BE2C (cell line): Measurements from ENCODE around the gene PIP5KL1.

Experiments
- DNase-seq: peaks from one replicate; pipeline ENCODE4 v3.0.0-alpha.2; 2020
- H3K27me3 ChIP-seq: fragments of 250-450 bp; sonication (Bioruptor Pico); 2 replicates; pipeline ENCODE4 v1.5.1; 2020; ENCODE audit warnings: mild to moderate bottlenecking
- H3K36me3 ChIP-seq: fragments of 250-450 bp; sonication (Bioruptor Pico); 2 replicates; pipeline ENCODE4 v1.5.1; 2020; ENCODE audit warnings: mild to moderate bottlenecking
- H3K4me1 ChIP-seq: fragments of 250-450 bp; sonication (Bioruptor Pico); 2 replicates; pipeline ENCODE4 v1.5.1; 2020
- H3K4me3 ChIP-seq: 2 replicates; pipeline ENCODE4 v1.5.1; 2011; ENCODE audit warnings: low read depth, low read length
- H3K9me3 ChIP-seq: fragments of 250-450 bp; sonication (Bioruptor Pico); 2 replicates; pipeline ENCODE4 v1.5.1; 2020
- TF ChIP-seq, protein P1 (sequence below): IDR thresholded peaks from 2 replicates; pipeline ENCODE4 v1.5.1; 2012; ENCODE audit warnings: mild to moderate bottlenecking, low read depth, low read length

PIP5KL1 gene

DNA sequence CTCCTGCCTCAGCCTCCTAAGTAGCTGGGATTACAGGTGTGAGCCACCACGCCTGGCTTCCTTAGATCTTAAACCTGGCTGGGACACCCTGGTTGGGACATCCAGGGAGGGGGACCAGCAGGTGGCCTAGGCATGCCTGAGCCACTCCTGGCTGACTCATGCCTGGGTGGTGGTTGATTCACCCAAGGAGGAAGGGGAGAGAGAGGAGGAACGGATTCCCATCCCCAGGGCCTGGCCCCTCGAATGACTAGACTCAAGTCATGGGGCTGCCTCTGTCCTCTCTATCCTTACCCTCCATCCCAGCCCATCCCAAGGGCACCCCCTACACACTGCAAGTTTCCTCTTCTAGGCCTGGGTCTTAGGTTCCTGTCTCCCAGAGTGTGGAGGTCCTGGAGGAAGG is 37.5 kb upstream of the PIP5KL1 start:
- Histone ChIP-seq H3K4me3 (no peak overlapping the region), H3K9me3 (no peaks in the 10 kb centered on the region), H3K4me1 (peaks cover 78% of the 10 kb centered on the region), H3K36me3 (no peaks in the 10 kb centered on the region), H3K27me3 (no peaks in the 10 kb centered on the region)
- TF ChIP-seq, protein P1, sequence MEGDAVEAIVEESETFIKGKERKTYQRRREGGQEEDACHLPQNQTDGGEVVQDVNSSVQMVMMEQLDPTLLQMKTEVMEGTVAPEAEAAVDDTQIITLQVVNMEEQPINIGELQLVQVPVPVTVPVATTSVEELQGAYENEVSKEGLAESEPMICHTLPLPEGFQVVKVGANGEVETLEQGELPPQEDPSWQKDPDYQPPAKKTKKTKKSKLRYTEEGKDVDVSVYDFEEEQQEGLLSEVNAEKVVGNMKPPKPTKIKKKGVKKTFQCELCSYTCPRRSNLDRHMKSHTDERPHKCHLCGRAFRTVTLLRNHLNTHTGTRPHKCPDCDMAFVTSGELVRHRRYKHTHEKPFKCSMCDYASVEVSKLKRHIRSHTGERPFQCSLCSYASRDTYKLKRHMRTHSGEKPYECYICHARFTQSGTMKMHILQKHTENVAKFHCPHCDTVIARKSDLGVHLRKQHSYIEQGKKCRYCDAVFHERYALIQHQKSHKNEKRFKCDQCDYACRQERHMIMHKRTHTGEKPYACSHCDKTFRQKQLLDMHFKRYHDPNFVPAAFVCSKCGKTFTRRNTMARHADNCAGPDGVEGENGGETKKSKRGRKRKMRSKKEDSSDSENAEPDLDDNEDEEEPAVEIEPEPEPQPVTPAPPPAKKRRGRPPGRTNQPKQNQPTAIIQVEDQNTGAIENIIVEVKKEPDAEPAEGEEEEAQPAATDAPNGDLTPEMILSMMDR = no peak
- peak; percentile 14 for DNase-seq

DNA sequence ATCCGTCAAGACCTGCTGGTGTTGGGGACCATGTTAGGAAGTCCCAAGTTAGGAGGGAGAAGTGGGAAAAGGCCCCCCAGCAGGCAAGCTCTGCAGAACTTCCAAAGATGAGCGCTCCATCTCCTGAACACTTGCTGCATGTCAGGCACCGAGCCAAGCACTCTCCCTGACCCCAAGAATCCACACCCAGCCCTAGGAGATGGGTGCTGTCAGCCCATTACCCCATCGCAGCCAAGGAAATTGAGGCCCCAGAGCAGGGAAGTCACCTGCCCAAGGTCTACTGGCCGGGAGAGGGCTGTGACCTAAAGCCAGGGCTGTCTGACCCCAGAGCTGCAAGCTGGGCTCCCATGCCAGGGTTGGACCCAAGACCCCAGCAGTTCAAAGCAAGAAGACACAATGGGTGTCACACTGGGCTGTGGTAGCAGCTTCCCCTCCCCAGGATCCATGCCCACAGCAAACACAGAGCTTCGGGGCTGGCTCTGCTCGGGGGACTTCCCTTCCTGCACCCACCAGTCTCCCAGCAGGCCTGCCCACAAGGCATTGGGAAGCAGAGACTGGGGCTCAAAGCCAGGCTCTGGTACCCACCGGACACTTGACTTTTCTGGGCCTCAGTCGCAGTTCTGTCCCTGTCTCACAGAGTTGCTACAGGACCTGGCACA is 36.7 kb upstream of the PIP5KL1 start:
- Histone ChIP-seq H3K9me3 (no peaks in the 10 kb centered on the region), H3K4me1 (peaks cover 75% of the 10 kb centered on the region), H3K36me3 (no peaks in the 10 kb centered on the region), H3K4me3 (no peak overlapping the region), H3K27me3 (no peaks in the 10 kb centered on the region)
- TF ChIP-seq, protein P1 = no peak
- no peak for DNase-seq

DNA sequence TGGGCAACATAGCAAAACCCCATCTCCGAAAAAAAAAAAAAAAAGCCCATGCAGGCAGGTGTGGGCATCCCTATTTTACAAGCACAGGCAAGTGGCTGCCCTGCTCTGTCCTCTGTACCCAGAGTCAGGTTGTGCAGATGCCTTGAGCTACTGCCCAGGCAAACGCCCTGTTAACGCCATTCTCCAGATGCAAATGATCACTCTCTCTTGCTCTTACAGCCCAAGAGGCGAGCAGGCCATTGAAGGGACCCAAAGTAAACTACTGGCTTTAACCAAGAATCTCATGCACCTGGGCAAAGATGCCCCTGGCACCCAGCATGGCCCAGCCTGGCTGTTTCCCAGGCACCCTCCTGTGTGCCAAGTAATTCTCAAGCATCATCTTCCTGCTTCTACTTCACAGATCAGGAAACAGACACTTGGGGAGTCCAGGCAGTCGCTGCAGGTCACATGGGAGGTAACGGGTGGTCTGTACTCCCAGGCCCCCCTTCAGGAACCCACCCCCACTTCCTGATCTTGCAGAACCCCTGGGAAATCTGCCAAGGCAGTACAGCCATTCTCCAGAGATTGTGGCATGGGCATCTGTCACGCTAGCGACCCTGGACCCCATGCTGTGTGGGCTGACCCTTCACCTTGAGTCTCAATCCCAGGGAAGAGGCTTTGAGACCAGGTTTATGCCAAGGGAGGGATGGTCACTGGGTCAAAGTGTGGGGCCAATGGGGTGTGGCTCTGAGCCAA is 36.0 kb upstream of the PIP5KL1 start:
- no peaks in the 10 kb centered on the region for H3K36me3 ChIP-seq
- DNase-seq = no peak
- TF ChIP-seq, protein P1 = no peak
- no peaks in the 10 kb centered on the region for H3K27me3 ChIP-seq
- no peak overlapping the region for H3K4me3 ChIP-seq
- H3K9me3 ChIP-seq = no peaks in the 10 kb centered on the region
- H3K4me1 ChIP-seq = peaks cover 68% of the 10 kb centered on the region

DNA sequence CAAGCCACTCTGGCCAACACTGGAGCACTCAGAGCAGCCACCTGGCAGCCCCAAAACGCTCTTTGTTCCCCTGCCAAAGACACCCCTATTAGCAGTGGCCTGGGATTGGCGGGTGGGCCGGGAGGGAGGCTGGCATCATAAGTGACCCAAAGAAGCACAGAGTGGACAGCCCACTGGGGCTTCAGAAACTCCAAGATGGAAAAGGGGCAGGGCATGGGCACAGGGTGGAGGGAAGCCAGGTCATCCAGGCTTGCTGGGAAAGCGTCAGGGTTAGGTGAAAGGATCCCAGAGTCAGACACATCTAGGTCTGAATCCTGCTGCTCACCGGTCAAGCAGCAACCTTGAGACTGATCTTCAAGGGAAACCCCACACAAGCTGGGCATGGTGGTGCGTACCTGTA is 35.4 kb upstream of the PIP5KL1 start:
- no peak overlapping the region; the same call in 1 of the 2 replicates for H3K4me3 ChIP-seq

DNA sequence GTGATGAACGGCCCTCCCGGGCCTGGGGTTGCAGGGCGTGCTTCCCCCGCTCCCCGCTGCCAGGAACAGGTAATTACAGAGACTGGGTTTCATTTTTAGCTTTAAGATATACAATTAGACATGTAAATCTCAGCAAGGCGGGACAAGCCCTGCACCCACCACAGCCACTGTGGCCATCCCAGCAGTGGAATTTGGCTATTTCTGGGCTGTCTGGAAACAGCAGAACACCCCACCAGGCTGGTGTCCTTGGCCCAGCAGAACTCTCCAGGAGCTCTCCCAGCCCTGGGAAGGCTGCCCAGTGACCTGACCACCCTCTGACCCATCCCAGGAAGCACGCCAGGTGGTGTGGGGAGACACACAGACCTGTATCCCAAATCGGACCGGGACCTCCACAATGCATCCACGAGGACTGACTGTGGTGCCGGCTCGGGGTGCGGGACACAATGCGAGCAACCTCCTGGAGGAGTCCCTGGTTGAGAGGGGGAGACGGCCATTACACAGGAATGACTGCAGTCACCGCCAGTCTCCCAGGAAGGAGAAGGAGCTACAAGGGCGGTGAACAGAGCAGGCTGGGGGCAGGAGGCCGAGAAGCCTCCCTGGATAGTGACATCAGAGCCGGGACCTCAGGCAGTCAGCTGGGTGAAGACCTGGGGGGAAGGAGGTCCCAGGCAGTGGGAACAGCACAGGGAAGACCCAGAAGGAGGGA is 32.9 kb upstream of the PIP5KL1 start:
- H3K9me3 ChIP-seq = no peaks in the 10 kb centered on the region
- no peak for DNase-seq
- TF ChIP-seq, protein P1 = no peak
- no peaks in the 10 kb centered on the region for H3K36me3 ChIP-seq
- H3K4me1 ChIP-seq = peaks cover 51% of the 10 kb centered on the region
- H3K27me3 ChIP-seq = no peaks in the 10 kb centered on the region
- H3K4me3 ChIP-seq = no peak overlapping the region

More for the DNA sequence above, 35.4 kb upstream of the PIP5KL1 start:
- Histone ChIP-seq H3K9me3 (no peaks in the 10 kb centered on the region), H3K36me3 (no peaks in the 10 kb centered on the region), H3K27me3 (no peaks in the 10 kb centered on the region), H3K4me1 (peaks cover 64% of the 10 kb centered on the region)
- TF ChIP-seq, protein P1 = no peak
- peak; percentile 25 for DNase-seq

DNA sequence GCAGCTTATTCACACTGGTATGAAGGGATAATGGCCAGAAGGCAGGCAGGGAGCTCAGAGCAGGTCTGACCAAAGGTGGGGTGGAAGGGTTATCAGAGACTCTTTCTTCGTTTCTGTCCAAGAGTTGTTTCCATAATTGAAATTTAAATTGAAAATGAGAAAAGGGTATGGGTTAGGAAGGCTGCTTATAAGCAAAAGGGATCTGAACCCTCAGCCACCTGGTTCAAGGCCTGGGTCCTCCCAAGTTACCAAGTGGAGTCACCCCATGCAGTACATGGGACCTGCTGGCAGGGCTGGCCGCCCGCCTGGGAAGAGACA is 32.4 kb upstream of the PIP5KL1 start:
- Histone ChIP-seq H3K4me3 (no peak overlapping the region), H3K4me1 (peaks cover 46% of the 10 kb centered on the region)
- TF ChIP-seq, protein P1 = no peak

More for the DNA sequence above, 32.4 kb upstream of the PIP5KL1 start:
- no peak for DNase-seq
- H3K27me3 ChIP-seq = no peaks in the 10 kb centered on the region
- no peaks in the 10 kb centered on the region for H3K36me3 ChIP-seq
- H3K9me3 ChIP-seq = no peaks in the 10 kb centered on the region
